Stimulated activated CD4-positive, alpha-beta T cell treated with anti-CD3 and anti-CD28 coated beads, Interleukin-4, amount 100 ng/mL, for 24 hours (primary cell): ENCODE data around the gene DNAJC6.

Experiments used
- DNase-seq: peaks from one replicate; pipeline ENCODE4 v3.0.0-alpha.2; 2020

Gene DNAJC6

GRCh38 chr1:65297706-65298105, 11.6 kb upstream of the DNAJC6 start:
- no peak for DNase-seq

- DNase-seq: no peak
Measured at GRCh38 chr1:65299328-65299727, 10.0 kb upstream of the DNAJC6 start.

GRCh38 chr1:65308781-65309303, 501 bp upstream of the DNAJC6 start:
- no peak for DNase-seq

GRCh38 chr1:65310078-65310587, 790 bp downstream of the DNAJC6 start:
- DNase-seq: no peak

- no peak for DNase-seq
Measured at GRCh38 chr1:65311760-65312159, 2.4 kb downstream of the DNAJC6 start.

- no peak for DNase-seq
Measured at GRCh38 chr1:65316233-65316632, 6.9 kb downstream of the DNAJC6 start.

GRCh38 chr1:65317866-65318653, 8.7 kb downstream of the DNAJC6 start:
- DNase-seq: no peak

- no peak for DNase-seq
Measured at GRCh38 chr1:65319141-65319540, 9.8 kb downstream of the DNAJC6 start.

GRCh38 chr1:65319754-65320153, 10.4 kb downstream of the DNAJC6 start:
- DNase-seq: no peak

- DNase-seq: no peak
Measured at GRCh38 chr1:65321879-65322278, 12.5 kb downstream of the DNAJC6 start.

- no peak for DNase-seq
Measured at GRCh38 chr1:65323246-65323645, 13.9 kb downstream of the DNAJC6 start.

GRCh38 chr1:65330021-65330420, 20.7 kb downstream of the DNAJC6 start:
- no peak for DNase-seq

GRCh38 chr1:65330822-65331221, 21.5 kb downstream of the DNAJC6 start:
- DNase-seq: no peak

GRCh38 chr1:65332821-65333220, 23.5 kb downstream of the DNAJC6 start:
- no peak for DNase-seq

- no peak for DNase-seq
Measured at GRCh38 chr1:65334081-65334480, 24.7 kb downstream of the DNAJC6 start.

GRCh38 chr1:65339866-65340468, 30.6 kb downstream of the DNAJC6 start:
- DNase-seq: no peak

- DNase-seq: no peak
Measured at GRCh38 chr1:65341381-65341780, 32.0 kb downstream of the DNAJC6 start.

GRCh38 chr1:65343286-65343685, 33.9 kb downstream of the DNAJC6 start:
- no peak for DNase-seq

- DNase-seq: no peak
Measured at GRCh38 chr1:65344171-65344814, 35.0 kb downstream of the DNAJC6 start.

GRCh38 chr1:65346190-65346589, 36.8 kb downstream of the DNAJC6 start:
- DNase-seq: no peak

- no peak for DNase-seq
Measured at GRCh38 chr1:65355031-65355712, 45.8 kb downstream of the DNAJC6 start.

- no peak for DNase-seq
Measured at GRCh38 chr1:65357291-65357960, 48.1 kb downstream of the DNAJC6 start.

GRCh38 chr1:65359888-65360287, 50.5 kb downstream of the DNAJC6 start:
- no peak for DNase-seq
